ENCODE measurements around the gene ISCU.
A peak's percentile ranks its signal among the peaks of the same experiment; 100 is the strongest.

The ISCU gene

DNA sequence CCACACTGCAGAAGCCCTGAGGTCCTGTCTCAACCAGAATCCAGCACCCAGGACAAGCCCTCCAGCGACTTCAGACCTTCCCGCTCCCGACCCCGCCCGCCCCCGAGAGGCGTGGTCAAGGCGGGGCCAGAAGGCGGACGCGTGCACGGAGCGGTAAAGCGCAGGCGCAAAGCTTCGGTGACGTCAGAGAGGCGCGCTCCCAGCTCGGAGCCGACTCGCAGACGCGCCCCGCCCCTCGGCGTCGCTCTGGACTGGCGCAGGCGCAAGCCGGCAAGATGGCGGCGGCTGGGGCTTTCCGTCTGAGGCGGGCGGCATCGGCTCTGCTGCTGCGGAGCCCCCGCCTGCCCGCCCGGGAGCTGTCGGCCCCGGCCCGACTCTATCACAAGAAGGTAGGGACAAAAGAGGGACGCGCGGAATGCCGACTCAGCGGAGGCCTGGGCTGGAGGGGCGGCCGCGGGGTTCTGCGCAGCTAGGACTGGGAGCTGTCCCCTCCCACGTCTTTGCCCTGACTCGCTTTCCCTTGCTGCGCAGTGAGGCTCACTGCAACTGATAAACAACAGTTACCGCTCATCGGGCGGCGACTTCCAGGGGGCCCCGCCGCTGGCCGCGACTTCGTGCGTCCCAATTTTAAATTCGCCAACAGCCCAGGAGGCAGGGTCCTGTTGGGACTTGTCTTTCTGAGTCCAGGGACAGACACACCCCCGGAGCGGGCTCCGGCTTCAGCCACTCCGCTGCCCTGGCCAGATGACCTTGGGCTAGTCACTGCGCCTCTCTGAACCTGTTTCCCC, at the start of gene ISCU:
Gene ISCU (plus strand): TSS at position 249 of the 788 bp plus-strand sequence. CDS start 27 bp downstream, at position 276.
- peak; percentile 98 to 99 for DNase-seq
- TF ChIP-seq GATA1 (IDR thresholded peaks at IDR 0.05; ENCODE audit: low read depth, low read length) (no peak), POLR2A (IDR thresholded peaks at IDR 0.05; ENCODE audit: low read length) (peak; percentile 93)

DNA sequence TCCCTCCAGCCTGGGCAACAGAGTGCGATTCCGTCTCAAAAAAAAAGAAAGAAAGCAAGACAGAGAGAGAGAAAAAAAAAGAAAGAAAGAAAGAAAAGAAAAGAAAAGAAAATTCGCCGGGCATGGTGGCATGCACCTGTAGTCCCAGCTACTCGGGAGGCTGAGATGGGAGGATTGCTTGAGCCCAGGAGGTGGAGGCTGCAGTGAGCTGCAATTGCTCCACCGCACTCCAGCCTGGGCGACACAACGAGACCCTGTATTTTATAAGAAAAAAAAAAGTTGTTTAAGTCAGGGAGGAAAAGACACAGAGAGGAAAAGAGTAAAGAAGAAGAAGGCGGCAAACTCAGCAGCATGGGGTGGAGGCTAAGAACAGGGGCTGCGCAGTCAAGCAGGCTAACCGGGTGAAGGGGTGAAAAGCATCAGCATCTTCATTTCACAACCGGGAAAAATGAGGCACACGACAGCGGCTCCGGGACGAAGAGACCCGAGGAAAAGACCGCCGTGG, 47.9 kb upstream of the ISCU start:
- no peak for DNase-seq
- TF ChIP-seq GATA1 (IDR thresholded peaks at IDR 0.05; ENCODE audit: low read depth, low read length) (no peak), POLR2A (IDR thresholded peaks at IDR 0.05; ENCODE audit: low read length) (no peak)

DNA sequence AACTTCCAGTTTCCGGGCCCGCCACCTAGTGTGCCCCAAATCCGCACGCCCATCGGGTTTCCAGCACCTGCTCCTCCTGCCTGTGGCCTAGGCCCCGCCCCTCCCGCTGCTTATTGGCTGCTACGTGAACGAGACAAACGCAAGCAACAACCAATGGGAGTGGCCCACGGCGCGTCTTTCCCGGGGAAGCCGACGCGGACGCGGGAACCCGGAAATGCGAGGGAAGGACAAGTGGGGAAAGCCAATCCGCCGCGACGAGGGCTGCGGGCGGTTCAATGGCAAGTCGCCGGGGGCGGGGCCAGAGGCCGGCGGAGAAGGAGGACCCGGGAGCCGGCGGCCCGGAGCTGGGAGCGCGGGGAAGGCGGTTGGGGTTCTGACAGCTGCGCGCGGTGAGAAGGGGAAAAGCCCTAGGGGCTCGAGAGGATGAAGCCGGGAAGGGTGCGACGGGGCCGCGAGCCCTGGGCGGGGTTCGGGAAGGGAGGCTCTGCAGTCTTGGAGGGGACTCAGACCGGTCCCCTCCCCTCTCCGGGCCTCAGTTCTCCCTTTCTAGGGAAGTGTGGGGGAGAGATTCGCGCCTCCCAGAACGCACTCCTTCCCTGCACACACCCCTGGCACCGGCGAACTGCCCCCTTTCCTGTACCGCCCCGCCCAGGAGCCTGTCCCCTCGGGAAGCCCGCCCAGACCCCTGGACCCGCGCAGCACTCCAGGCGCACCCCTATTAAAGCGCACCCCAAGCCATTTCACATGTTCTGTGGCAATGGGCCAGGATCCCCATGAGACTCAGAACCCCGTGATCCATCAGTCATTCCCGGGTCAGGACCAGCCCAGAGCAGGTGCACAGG, 47.2 kb upstream of the ISCU start, which contains the start of gene FICD:
Gene FICD (plus strand): TSS at position 305 of the 842 bp plus-strand sequence. CDS start 1,696 bp downstream, outside the sequence.
- TF ChIP-seq POLR2A (IDR thresholded peaks at IDR 0.05; ENCODE audit: low read length) (peak; percentile 60), GATA1 (IDR thresholded peaks at IDR 0.05; ENCODE audit: low read depth, low read length) (no peak)
- DNase-seq = peak; percentile 98 to 99

DNA sequence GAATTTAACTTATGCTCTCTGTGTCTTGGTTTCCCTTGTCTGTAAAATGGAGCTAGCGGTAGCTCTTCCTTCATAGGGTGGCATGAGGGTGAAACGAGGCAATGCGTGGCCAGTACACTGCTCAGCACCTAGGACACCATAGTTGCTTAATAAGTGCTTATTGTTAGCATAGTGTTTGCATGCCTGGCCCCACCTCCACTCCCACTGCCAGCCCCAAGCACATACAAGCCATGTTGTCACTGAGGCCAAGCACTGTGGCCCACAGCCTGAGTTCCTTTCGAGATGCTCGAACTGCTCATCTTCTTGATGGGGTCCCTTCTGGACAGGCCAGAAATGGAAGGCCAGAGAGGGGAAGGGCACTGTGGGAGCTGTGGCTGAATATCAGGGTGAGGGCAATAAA, 46.5 kb upstream of the ISCU start:
- TF ChIP-seq POLR2A (IDR thresholded peaks at IDR 0.05; ENCODE audit: low read length) (no peak), GATA1 (IDR thresholded peaks at IDR 0.05; ENCODE audit: low read depth, low read length) (no peak)
- peak; percentile 43 to 61 for DNase-seq

DNA sequence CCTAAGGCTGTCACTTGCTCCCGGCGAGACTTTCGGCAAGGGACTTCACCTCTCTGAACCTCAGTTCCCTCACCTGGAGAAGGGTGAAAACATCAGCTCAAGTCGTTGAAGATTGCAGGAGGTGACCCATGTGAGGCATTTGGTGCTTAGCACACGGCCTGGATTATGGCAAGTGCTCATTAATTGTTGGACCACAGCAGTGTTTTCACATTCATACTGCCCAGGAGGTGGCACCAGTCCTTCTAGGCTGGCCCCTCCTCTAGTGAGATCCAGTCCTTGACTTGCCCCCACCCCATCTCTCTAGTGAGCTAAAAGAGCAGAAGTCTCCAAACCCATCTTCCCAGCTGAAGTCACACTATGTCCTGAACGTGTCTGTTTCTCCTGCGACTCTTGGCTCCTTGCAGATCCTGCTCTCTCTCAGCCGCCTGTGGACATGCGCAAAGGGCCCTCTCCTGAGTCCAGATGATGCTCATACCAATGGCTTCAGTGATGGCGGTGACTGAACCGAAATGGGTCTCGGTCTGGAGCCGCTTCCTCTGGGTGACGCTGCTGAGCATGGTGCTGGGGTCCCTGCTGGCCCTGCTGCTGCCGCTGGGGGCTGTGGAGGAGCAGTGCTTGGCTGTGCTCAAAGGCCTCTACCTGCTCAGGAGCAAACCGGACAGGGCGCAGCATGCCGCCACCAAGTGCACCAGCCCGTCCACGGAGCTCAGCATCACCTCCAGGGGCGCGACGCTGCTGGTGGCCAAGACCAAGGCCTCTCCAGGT, 45.7 kb upstream of the ISCU start:
- TF ChIP-seq POLR2A (IDR thresholded peaks at IDR 0.05; ENCODE audit: low read length) = no peak
- TF ChIP-seq GATA1 (IDR thresholded peaks at IDR 0.05; ENCODE audit: low read depth, low read length) = no peak
- peak; percentile 40 for DNase-seq

DNA sequence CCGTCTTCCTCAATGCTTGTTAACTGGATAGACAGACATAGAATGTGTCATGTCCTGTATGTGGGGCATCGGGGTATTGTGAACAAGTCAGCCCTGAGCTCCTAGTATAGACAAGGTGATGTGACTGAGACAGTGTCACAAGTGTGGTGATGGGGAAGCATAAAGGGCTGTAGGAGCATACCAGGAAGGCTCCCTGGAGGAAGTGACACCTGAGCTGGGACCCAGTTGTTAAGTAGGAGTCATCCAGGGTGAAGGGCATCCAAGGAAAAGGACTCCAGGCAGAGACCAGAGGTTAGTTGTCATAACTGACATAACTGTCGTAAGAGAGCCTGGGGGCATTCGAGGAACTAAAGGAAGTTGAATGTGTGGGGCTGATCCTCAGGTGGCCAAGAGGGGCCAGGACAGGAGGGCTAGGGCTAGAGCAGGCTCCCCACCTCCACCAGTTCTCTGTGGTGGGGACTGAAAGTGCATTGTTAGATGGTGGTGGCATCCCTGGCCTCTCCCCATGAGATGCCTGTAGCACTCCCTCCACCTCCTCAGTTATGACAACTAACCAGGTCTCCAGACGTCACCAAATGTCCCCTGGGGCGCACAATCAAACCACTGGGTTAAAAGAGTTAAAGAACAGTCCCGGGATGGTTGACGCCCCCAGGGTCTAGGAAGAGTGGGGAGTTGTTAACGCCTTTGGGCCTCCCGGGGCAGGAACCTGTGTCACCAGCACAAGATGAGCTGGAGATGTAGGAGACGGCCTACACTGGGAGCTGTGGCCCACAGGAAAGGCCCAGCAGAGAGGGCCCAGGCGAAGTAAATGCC, 44.9 kb upstream of the ISCU start:
- DNase-seq = no peak
- TF ChIP-seq POLR2A (IDR thresholded peaks at IDR 0.05; ENCODE audit: low read length) (no peak), GATA1 (IDR thresholded peaks at IDR 0.05; ENCODE audit: low read depth, low read length) (no peak)

DNA sequence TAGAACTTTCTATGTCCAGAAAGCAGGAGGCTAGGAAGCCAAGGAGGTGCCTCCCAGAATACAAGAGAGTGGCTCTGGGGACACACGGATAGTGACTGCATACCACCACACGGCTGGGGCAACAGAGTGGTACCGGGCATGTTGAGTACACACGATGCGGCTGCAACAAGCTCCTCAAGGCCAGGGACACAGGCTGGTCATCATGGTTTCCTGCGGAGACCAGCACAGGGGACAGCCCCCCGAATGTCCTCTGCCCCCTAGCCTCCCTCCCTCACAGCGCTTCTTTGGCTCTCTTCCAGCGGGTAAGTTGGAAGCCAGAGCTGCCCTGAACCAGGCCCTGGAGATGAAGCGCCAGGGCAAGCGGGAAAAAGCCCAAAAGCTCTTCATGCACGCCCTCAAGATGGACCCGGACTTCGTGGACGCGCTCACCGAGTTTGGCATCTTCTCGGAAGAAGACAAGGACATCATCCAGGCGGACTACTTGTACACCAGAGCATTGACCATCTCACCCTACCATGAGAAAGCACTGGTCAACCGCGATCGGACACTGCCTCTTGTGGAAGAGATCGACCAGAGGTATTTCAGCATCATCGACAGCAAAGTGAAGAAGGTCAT, 44.2 kb upstream of the ISCU start:
- DNase-seq = peak in 1 of 2 experiments; percentile 29
- no peak for TF ChIP-seq POLR2A (IDR thresholded peaks at IDR 0.05; ENCODE audit: low read length)

DNA sequence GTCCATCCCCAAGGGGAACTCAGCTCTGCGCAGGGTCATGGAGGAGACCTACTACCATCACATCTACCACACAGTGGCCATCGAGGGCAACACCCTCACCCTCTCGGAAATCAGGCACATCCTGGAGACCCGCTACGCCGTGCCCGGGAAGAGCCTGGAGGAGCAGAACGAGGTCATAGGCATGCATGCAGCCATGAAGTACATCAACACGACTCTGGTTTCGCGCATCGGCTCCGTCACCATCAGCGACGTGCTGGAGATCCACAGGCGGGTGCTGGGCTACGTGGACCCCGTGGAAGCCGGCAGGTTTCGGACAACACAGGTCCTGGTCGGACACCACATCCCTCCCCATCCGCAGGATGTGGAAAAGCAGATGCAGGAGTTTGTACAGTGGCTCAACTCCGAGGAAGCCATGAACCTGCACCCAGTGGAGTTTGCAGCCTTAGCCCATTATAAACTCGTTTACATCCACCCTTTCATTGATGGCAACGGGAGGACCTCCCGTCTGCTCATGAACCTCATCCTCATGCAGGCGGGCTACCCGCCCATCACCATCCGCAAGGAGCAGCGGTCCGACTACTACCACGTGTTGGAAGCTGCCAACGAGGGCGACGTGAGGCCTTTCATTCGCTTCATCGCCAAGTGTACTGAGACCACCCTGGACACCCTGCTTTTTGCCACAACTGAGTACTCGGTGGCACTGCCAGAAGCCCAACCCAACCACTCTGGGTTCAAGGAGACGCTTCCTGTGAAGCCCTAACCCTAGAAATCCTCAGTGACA, 43.5 kb upstream of the ISCU start:
- DNase-seq = no peak
- TF ChIP-seq GATA1 (IDR thresholded peaks at IDR 0.05; ENCODE audit: low read depth, low read length) (no peak), POLR2A (IDR thresholded peaks at IDR 0.05; ENCODE audit: low read length) (no peak)

DNA sequence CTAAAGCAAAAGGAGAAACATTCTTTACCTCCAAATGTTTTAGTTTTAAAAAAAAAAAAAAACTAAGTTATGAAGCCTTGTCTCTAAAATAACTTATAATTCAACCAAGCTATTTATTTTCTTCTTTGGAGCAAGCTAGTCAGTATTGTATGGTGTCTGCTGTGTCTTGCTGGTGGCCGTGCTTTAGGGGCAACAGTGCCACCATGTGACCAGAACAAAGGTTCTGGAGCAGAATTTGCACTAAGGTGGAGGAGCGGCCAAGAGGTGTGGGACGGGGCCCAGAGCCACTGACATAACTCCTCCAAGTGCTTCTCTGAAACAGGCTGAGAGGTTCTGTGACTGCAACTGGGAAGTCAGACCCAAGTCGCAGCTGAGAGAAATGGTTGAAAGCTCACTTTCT, 42.8 kb upstream of the ISCU start:
- no peak for TF ChIP-seq GATA1 (IDR thresholded peaks at IDR 0.05; ENCODE audit: low read depth, low read length)
- no peak for TF ChIP-seq POLR2A (IDR thresholded peaks at IDR 0.05; ENCODE audit: low read length)
- DNase-seq = peak; percentile 10 to 21

DNA sequence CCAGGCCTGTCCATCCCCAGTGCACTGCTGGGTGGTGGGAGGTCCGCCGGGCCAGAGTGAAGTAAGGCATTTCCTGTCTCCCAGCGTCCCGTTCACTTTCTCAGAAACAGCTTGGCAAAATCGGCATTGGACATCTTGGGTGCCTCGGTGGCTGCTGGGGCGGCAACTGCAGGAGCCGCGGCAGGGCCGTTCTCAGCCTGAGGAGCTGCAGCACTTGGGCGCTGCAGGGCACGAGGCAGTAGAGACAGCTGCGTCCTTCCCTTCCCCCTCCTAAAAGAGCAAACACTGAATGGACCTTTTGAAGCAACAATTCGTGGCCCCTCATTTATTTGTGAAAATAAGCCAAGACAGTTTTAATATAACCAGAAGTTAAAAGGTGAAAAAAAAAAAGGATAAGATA, 39.0 kb upstream of the ISCU start:
- no peak for DNase-seq
- TF ChIP-seq GATA1 (IDR thresholded peaks at IDR 0.05; ENCODE audit: low read depth, low read length) (no peak), POLR2A (IDR thresholded peaks at IDR 0.05; ENCODE audit: low read length) (no peak)

DNA sequence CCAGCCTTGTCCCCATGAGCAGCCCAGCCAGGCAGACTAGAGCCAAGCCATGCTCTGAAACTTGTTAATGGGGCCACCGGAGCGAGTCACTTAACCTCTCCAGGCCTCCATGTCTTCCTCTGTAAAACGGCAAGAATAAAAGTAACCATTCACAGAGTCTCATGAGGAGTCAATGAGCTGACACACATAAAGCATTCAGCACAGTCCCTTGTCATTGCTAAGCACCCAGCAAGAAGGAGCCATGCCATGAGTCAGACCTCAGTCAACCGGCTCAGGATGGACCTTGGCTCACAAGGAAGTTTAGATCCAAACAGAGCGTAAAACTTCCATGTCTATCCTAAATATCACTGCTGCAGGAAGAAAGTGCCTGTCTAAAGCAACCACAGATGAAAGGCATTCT, 36.7 kb upstream of the ISCU start:
- TF ChIP-seq POLR2A (IDR thresholded peaks at IDR 0.05; ENCODE audit: low read length) = no peak
- no peak for TF ChIP-seq GATA1 (IDR thresholded peaks at IDR 0.05; ENCODE audit: low read depth, low read length)

More for the DNA sequence above, 36.7 kb upstream of the ISCU start:
- DNase-seq = no peak

Measured in erythroblast (primary cell).